B cell (primary cell): ENCODE data around the gene AGO3. TPM values are rescaled to one million over a fixed set of nuclear protein-coding genes. Genes with fewer than 3 reads are reported as not detected.

Source experiments
- ATAC-seq: fragments of 200-7000 bp; cut with Tn5 transposase; one replicate; pipeline ENCODE4 v1.10.0; 2021; ENCODE audit warnings: low read depth, mild to moderate bottlenecking, moderate number of reproducible peaks, moderate library complexity
- CTCF ChIA-PET: fragments of 350-600 bp; sonication (Branson Sonifier 250); formaldehyde crosslinking; loops from one replicate; lab custom pipeline; 2021; ENCODE audit warnings: antibody characterized with exemption, inconsistent platforms; lab: Charles Lee
- POLR2A ChIA-PET: fragments of 350-600 bp; sonication (Branson Sonifier 250); formaldehyde crosslinking; loops from one replicate; lab custom pipeline; 2021; ENCODE audit warnings: antibody characterized with exemption; lab: Charles Lee
- DNase-seq: peaks from one replicate; pipeline ENCODE4 v3.0.0; 2013
- H2AFZ ChIP-seq: 2 replicates; pipeline ENCODE4 v1.6.1; 2012; ENCODE audit warnings: mild to moderate bottlenecking, low read depth, low read length; ENCODE audit not compliant: insufficient read depth, poor library complexity, severe bottlenecking
- H3K27ac ChIP-seq, 2 donors: 1 replicate in 1 of 2; 2 replicates in 1 of 2; pipeline ENCODE4 v1.5.1; 2012 to 2013; ENCODE audit warnings: low read length in 2 of 2, mild to moderate bottlenecking in 2 of 2, moderate library complexity in 1 of 2
- H3K27me3 ChIP-seq, 4 experiments: fragments of 200-600 bp in 1 of 4; sonication (generic) in 1 of 4; replicated peaks in 1 of 4; 1 replicate in 2 of 4; 2 replicates in 2 of 4; pipeline versions ENCODE4 v1.6.1 to v1.7.0; 2013 to 2016; ENCODE audit warnings: low read length in 3 of 4, mild to moderate bottlenecking in 2 of 4, mixed read lengths in 1 of 4, moderate library complexity in 1 of 4; ENCODE audit not compliant: insufficient read depth in 4 of 4, control insufficient read depth in 3 of 4; ENCODE audit errors: control extremely low read depth in 1 of 4
- H3K36me3 ChIP-seq, 2 experiments: replicated peaks in 1 of 2; 1 replicate in 1 of 2; 2 replicates in 1 of 2; pipeline versions ENCODE4 v1.6.1 to v1.7.1; 2013; ENCODE audit warnings: low read length in 1 of 2; ENCODE audit not compliant: insufficient read depth in 2 of 2, control insufficient read depth in 1 of 2; ENCODE audit errors: control extremely low read depth in 1 of 2, extremely low read depth in 1 of 2
- H3K4me1 ChIP-seq, 2 donors: fragments of 200-600 bp in 1 of 2; sonication (generic) in 1 of 2; 1 replicate in 1 of 2; 2 replicates in 1 of 2; pipeline versions ENCODE4 v1.5.1 to v1.6.1; 2013 to 2017; ENCODE audit warnings: low read length in 2 of 2; ENCODE audit not compliant: control insufficient read depth in 2 of 2, insufficient read depth in 2 of 2
- H3K4me2 ChIP-seq: replicated peaks from 2 replicates; pipeline ENCODE3; 2012; ENCODE audit warnings: mild to moderate bottlenecking, low read depth, low read length; ENCODE audit not compliant: poor library complexity, severe bottlenecking
- H3K4me3 ChIP-seq, 5 experiments: fragments of 200-600 bp in 1 of 5; sonication (generic) in 1 of 5; 1 replicate in 3 of 5; 2 replicates in 2 of 5; pipeline versions ENCODE4 v1.5.1 to v1.7.0; 2011 to 2016; ENCODE audit warnings: low read length in 4 of 5, mild to moderate bottlenecking in 4 of 5, low read depth in 2 of 5, control low read depth in 1 of 5, moderate library complexity in 1 of 5; ENCODE audit not compliant: insufficient read depth in 1 of 5; ENCODE audit errors: control extremely low read depth in 1 of 5, extremely low read depth in 1 of 5
- H3K79me2 ChIP-seq: fragments of 200-600 bp; sonication (generic); one replicate; pipeline ENCODE4 v1.6.0; 2016; ENCODE audit warnings: low read length; ENCODE audit not compliant: control insufficient read depth, insufficient read depth
- H3K9ac ChIP-seq: fragments of 200-600 bp; sonication (generic); 2 replicates; pipeline ENCODE4 v1.6.1; 2017; ENCODE audit warnings: mild to moderate bottlenecking, low read length, moderate library complexity
- H3K9me3 ChIP-seq, 3 donors: one replicate each; pipeline versions ENCODE4 v1.6.1 to v1.7.1; 2013; ENCODE audit warnings: low read length in 2 of 3; ENCODE audit not compliant: control insufficient read depth in 2 of 3, insufficient read depth in 1 of 3; ENCODE audit errors: control extremely low read depth in 1 of 3
- H4K20me1 ChIP-seq: 2 replicates; pipeline ENCODE4 v1.6.0; 2012; ENCODE audit warnings: mild to moderate bottlenecking, low read length; ENCODE audit not compliant: insufficient read depth, control insufficient read depth, poor library complexity, severe bottlenecking
- H3K27ac Mint-ChIP-seq: one replicate; pipeline ENCODE4 v1.8.0; 2021; ENCODE audit warnings: mixed read lengths
- H3K27me3 Mint-ChIP-seq: one replicate; pipeline ENCODE4 v1.8.0; 2021; ENCODE audit warnings: mixed read lengths
- H3K4me1 Mint-ChIP-seq: one replicate; pipeline ENCODE4 v1.8.0; 2021; ENCODE audit warnings: mixed read lengths
- H3K4me3 Mint-ChIP-seq: one replicate; pipeline ENCODE4 v1.8.0; 2021; ENCODE audit warnings: mixed read lengths
- H3K9me3 Mint-ChIP-seq: one replicate; pipeline ENCODE4 v1.8.0; 2022; ENCODE audit warnings: mixed read lengths; ENCODE audit not compliant: insufficient read depth
- CTCF ChIP-seq: fragments of 200-600 bp; IDR thresholded peaks from one replicate; pipeline ENCODE4 v1.8.0; 2022; ENCODE audit warnings: antibody characterized with exemption, mild to moderate bottlenecking
- EZH2 ChIP-seq: IDR thresholded peaks from 2 replicates; pipeline ENCODE4 v1.6.1; 2012; ENCODE audit warnings: borderline replicate concordance, low read depth, mild to moderate bottlenecking, moderate library complexity, low read length; ENCODE audit not compliant: insufficient read depth, poor library complexity, severe bottlenecking
- WGBS: methylation state at CpG from one replicate; pipeline ENCODE4 v1.1.5; 2013; ENCODE audit warnings: missing lambda C conversion rate; ENCODE audit not compliant: insufficient coverage; 5-methylcytosine and 5-hydroxymethylcytosine counted together
- intact Hi-C: fragments of 100-400 bp; cut with micrococcal nuclease; formaldehyde crosslinking; loops from one replicate; pipeline ENCODE4 v1.10.0; 2022
- polyA plus RNA-seq: library from polyadenylated mRNA; depleted of rRNA; stranded (reverse); fragments of >200 nt; gene quantifications from 2 replicates; pipeline ENCODE4 v1.2.3, GENCODE V29; 2012
- total RNA-seq, 2 donors: library from RNA; stranded (reverse); fragments of 120-200 nt in 1 of 2; gene quantifications; 1 replicate in 1 of 2; 2 replicates in 1 of 2; pipeline versions ENCODE4 v1.2.3 to v1.2.4, GENCODE V29; 2013 to 2022

AGO3 gene
- total and polyA plus RNA-seq, 2 donors (not counting 1 experiment from before 2014, with no cell fraction given): 5.1 to 44.9 TPM

DNA sequence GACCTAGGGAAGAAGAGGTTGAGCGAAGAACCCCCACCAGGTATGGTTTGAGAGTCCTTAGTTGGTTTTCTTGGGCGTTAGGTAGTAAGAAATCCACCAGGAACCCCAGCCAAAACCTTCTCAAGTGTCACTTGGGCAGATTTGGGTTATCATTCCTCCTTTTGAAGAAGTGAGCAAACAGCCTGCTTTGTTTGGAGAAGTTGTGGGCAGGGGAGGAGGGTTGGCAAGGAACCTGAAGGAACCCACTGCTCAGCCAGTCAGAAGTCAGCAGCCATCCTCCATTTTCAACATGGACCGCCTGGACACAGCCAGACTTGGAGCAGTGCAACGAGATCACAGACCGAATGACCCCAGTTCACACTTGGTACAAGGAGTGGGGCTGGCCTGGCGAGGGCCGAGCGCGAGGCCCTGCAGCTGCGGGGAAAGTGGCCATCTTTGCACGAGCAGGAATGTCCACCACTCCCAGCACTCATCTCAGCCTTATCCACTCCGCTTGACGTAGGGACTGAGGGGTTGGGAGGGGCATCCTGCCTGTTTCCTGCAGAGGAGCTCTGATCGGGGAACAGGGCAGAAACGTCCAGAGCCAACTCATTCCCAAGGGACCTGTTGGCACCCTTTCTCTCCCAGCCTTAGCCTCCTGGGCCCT, 165.0 kb downstream of the AGO3 start:
- Mint-ChIP-seq H3K4me1 (peaks cover 7% of the 10 kb centered on the region), H3K4me3 (no peak overlapping the region), H3K27ac (no peak overlapping the region), H3K9me3 (no peaks in the 10 kb centered on the region), H3K27me3 (no peaks in the 10 kb centered on the region)
- H3K36me3 ChIP-seq: peaks cover 0 to 52% of the 10 kb centered on the region in 2 experiments
- peaks cover 0 to 7% of the 10 kb centered on the region in 2 donors for H3K4me1 ChIP-seq
- H3K79me2 ChIP-seq: peaks cover 17% of the 10 kb centered on the region
- CTCF ChIA-PET: interaction anchor here (0.9 to 7.4 kb wide), 9 partner anchors 36 to 326 kb away, joined by 3 to 56 read pairs (median 4); partner anchors contain the start of gene TRAPPC3
- no peak overlapping the region for H3K27ac ChIP-seq
- ATAC-seq: no peak
- POLR2A ChIA-PET: interaction anchor here (0.8 kb wide), 1 partner anchor 24 kb away, joined by 3 read pairs; no protein-coding TSS in a partner anchor
- WGBS: 95% methylated on average over 12 of the region's 15 CpGs
- H2AFZ ChIP-seq: no peak overlapping the region
- no peaks in the 10 kb centered on the region for H3K9me3 ChIP-seq
- H4K20me1 ChIP-seq: no peaks in the 10 kb centered on the region
- H3K4me3 ChIP-seq: no peak overlapping the region
- no peak overlapping the region for H3K4me2 ChIP-seq
- no peak for DNase-seq
- intact Hi-C loops: loop anchor here (5.0 kb wide), 1 partner anchor 1336 kb away; no protein-coding TSS in a partner anchor
- no peak overlapping the region for H3K9ac ChIP-seq
- TF ChIP-seq EZH2: no peak
- no peak for TF ChIP-seq CTCF
- H3K27me3 ChIP-seq: no peaks in the 10 kb centered on the region
